GM19193 (cell line): Measurements from ENCODE around the gene CCT8.

Experiments used
- POLR2A ChIP-seq: IDR thresholded peaks from 4 replicates; pipeline ENCODE4 v1.6.1; 2011; ENCODE audit not compliant: insufficient read depth, insufficient read length; ENCODE audit errors: extremely low read depth

Gene CCT8

GRCh38 chr21:29007135-29007534, 66.3 kb downstream of the CCT8 start:
- no peak for TF ChIP-seq POLR2A
